Ureter (tissue), 1 donor: ENCODE results near the gene CACNB1. TPM values are rescaled to one million over a fixed set of nuclear protein-coding genes. Genes with fewer than 3 reads are reported as not detected.
A peak's percentile ranks its signal among the peaks of the same experiment; 100 is the strongest.
"Not testable (repeated sequence)": the region's sequence is repeated elsewhere in the genome, so short reads cannot be mapped to it uniquely, and the experiment has no call there.

Experiments used
- DNase-seq: peaks from one replicate; pipeline ENCODE4 v3.0.0-alpha.2; 2020; ENCODE audit warnings: low spot score
- total RNA-seq: library from RNA; stranded (reverse); gene quantifications from one replicate; pipeline ENCODE4 v1.2.4, GENCODE V29; 2023
- donor health status: DM: yes; HTN: yes; CAD: no.

The CACNB1 gene
- total RNA-seq, 1 donor from 2014 or later: 19.1 TPM

DNA sequence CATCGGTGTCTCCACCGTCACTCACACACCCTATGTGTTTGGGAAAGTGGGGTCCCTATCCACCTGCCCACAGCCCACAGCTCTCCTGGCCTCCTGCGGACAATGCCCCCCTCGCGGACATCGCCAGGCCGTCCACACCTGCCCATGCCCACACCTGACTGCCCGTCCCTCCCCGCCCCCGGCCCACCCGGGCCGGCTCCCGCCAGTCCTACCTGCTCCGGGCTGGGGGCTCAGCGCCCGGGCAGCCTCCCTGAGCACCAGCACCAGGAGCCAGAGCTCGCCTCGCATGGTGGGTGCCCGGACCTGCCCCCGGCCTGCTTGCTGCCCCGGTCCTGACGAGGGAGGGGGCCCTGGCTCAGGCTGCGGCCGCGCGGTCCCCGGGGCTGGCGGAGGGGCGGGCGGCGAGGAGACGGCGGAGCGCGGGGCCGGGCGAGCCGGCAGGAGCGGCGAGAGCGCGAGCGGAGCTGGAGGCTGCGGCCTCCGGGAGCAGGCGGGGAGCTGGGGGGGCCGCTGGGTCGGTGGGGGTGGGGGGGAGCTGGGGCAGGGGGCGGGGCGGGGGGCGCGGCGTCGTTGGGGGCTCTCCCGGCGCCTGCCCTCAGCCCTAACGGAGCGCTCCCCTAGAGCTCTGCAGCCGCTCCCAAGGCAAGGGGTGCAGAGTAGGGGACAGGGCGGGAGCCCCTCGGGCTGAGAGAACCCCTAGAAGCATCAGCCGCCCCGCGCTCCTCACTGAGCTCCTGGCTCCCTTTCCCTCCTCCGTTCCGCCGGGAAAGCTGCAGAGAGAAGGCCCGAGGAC is 46.1 kb downstream of the CACNB1 start, which contains the start of gene PLXDC1:
Gene PLXDC1, minus strand, starts transcription at position 488 of the 793 bp plus-strand sequence. Its CDS starts 200 bp downstream, at position 288.
- no peak for DNase-seq

DNA sequence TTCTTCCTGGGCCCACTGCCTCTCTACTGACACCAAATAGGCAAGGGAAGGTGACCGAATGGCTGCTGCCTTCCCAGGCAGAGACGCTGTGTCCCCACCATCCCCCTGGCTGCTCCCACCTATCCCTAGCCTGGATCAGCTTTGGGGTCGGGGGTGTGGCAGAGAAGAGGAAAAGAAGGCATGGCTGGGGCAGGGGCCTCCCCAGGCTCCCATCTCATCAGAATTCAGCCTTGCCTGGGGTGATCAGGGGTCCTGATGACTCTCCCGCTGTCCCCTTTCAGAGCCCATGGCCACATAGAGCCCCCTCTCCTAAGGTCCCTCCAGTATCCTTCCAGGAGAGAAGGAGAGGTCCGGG is 46.7 kb downstream of the CACNB1 start:
- DNase-seq: no peak

DNA sequence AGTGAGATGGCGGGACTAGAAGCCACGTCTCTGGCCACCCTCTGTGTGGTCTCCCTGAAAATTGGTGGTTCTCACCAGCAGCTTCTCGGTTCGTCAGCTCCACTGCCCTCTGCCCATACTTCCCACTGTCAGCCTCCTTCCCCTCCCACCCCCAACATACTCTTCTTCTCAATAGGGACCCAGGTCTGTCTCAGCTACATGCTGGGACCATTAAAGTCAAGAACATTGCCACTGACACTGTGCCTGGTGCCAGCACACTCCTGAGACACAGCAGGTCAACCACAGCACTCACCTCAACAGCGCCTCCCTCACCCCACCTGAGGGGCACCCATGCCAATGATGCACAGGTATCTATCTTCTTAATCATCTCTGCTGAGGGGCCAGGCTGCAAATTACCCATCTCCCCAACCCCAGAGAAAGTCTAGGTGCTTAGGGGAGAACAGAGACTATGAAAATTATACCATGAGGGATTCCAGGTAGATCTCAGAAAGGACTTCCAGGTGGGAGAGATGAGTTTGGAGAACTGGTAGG is 47.3 kb downstream of the CACNB1 start:
- DNase-seq: no peak

- DNase-seq: no peak
These were observed 50.0 kb downstream of the CACNB1 start for GRCh38 chr17:39147221-39148185.

GRCh38 chr17:39146273-39146672 is 51.2 kb downstream of the CACNB1 start:
- DNase-seq: no peak

GRCh38 chr17:39145143-39145542 is 52.3 kb downstream of the CACNB1 start:
- no peak for DNase-seq

GRCh38 chr17:39144416-39144840 is 53.0 kb downstream of the CACNB1 start:
- DNase-seq: peak; percentile 92

DNA sequence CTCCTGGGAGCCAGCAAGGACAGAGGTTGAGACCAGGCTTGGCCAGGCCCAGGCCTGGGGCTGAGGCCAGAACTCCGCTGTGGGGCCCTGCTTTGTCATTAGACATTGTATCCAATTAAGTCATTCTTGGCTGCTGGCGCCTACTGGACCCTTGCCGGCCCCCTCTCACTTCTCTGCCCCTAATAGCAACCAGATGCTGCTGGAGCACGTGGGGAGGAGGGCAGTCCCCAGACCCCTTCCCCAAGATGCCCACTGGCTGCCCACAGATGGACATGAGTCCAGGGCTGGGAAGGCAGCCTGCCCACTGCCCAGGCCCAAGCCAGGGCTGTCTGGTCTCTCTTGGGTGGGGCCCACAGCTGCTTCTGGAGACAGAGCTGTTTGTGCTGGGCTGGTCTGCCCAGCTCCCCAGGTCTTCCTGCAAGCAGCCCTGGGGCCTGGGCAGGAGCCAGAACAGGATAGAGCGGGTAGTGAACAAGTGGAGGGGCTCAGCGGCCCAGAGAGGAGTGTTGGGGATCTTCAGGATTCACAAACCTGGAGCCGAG is 53.8 kb downstream of the CACNB1 start:
- DNase-seq: no peak

GRCh38 chr17:39141915-39142664 is 55.4 kb downstream of the CACNB1 start:
- DNase-seq: no peak

DNA sequence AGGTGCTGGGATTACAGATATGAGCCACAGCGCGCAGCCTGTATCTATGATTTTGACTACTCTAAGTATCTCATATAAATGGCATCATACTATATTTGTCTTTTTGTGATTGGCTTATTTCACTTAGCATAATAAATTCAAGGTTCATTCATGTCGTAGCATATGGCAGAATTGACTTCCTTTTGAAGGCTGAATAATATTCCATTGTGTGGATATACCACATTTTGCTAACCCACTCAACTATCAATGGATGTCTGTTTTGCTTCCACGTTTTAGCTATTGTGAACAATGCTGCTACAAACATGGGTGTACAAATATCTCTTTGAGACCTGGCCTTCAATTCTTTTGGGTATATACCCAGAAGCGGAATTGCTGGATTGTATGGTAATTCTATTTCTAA is 56.2 kb downstream of the CACNB1 start:
- no peak for DNase-seq

DNA sequence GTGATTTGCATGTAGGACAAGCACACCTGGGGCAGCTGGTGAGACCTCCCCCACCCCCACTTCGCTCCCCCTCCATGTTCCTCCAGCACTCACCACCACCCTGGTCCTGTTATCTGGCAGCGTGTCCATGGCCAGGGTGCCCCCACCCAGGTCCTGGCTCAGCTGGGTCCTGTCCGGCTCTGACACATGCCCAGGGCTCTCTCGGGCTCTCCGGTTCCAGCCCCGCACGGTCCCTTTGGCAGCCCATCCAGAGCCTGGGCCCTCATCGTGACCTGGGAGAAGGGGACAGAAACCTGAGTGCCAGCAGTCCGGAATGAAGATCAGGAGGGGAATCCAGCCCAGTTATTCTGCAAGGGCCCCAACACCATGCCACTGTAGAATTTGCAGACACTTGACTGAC is 57.9 kb downstream of the CACNB1 start:
- DNase-seq: no peak

GRCh38 chr17:39139161-39139511 is 58.3 kb downstream of the CACNB1 start:
- DNase-seq: no peak

DNA sequence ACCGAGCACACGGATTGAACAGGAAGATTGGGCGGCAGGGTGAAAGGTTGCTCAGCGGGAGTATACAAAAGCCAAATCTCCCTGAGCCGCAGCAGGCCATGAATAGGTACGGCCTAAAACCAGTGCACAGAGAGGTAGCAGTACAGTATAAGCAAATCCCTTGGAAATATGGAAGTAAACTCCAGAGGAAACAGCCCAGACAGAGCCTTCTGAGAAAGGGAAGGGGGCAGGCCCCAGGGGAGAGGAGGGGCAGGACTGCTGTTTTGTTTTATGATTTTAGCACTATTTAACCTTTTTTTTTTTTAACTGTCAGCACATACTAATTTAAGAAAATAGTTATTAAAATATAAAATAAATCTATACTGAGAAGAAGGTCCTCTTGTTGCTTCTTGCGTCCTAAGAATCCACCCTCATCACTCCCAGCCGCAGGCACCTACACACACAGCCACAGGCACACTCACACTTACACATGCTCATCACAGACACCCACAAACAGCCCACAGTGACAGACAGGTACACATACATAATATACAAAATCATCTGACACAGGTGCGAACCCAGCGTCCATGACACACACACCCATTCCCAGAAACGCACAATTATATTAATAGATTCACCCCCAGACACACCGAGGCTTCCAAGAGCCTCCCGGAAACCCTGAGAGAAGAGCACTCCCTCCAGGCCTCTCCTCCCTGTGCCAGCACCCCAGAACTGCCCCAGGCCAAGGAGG is 58.9 kb downstream of the CACNB1 start:
- DNase-seq: no peak

- no peak for DNase-seq
These were observed 62.6 kb downstream of the CACNB1 start for GRCh38 chr17:39134878-39135277.

- no peak for DNase-seq
These were observed 65.3 kb downstream of the CACNB1 start for GRCh38 chr17:39132192-39132610.

DNA sequence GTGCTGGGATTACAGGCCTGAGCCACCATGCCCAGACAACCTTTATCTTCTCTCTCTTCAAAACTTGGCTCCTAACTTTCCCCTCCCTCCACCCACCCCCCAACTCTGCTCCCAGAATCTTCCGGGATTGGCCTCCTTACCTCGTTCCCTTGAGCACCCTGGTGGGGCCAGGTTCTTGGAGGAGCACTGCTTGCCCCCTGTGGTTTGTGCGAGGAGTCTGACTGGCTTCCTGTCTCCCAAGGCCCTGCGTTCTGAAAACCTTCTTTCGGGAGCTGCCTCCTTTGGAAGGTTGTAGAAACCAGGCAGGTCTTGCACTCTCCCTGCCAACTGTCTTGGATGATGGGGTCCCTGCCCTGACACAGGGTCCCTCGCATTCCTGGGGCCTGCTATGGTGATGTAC is 65.9 kb downstream of the CACNB1 start:
- DNase-seq: no peak

DNA sequence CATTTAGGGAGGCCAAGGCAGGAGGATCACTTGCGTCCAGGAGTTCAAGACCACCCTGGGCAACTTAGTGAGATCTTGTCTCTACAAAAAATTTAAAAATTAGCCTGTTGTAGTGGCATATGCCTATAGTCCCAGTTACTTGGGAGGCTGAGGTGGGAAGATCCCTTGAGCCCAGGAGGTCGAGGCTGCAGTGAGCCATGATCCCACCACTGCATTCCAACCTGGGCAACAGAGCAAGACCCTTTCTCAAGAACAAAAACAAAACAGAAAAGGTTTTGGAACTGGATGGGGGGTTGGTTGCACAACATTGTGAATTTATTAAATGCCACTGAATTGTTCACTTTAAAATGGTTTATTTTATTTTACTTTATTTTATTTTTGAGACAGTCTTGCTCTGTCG is 67.3 kb downstream of the CACNB1 start:
- DNase-seq: no peak

- DNase-seq: not testable (repeated sequence)
These were observed 67.9 kb downstream of the CACNB1 start for GRCh38 chr17:39129544-39129943.

DNA sequence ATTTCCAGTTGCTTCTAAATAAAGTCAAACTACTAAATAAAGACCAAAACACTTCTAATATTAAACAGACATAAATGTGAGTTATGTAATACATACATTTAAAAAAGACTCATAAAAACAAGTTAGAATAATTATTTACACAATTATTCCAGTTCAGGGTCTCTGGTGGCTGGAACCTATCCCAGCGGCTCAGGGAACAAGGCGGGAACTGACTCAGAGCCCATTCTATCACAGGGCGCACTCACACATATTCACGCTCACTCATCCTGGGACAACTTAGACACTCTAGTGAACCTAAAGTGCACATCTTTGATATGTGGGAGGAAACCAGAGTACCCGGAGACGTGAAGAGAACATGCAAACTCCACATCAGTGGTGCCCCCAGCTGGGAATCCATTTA is 71.0 kb downstream of the CACNB1 start:
- DNase-seq: no peak

DNA sequence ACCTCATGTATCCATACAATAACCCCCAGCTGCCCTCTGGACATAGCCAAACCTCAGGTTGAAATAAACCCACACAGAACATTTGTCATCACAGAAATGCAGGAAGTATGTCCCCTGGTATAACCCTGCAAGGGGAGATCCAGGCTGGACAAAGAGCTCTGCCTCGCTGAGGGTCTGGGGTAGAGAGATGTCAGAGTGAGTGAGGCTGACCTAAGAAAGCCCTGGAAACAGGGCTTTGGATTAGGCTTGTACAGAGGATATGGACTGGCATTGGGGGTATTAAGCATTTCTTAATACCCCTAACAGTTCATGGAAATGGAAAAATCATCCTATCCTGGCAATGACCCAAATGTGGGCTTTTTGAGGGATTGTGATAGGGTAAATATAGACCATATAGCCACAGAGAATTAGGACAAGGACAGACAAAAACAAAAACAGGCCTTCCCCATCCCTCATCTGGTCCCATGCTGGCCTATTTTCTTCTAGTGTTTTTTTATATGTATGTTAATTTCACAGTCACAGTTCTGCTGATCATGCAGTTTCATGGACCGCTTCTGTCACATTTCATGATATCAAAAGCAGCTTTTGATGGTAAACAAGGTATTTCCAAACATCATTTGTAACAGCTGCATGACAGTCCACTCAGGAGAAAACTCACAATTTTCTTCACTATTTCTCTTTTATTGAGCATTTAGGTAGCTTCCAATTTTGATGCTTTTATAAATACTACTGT is 72.2 kb downstream of the CACNB1 start:
- DNase-seq: no peak
